Adrenal gland (tissue), 12 donors: ENCODE data around the gene SPTBN4. TPM values are rescaled to one million over a fixed set of nuclear protein-coding genes. Genes with fewer than 3 reads are reported as not detected.
"Not testable (repeated sequence)": the region's sequence is repeated elsewhere in the genome, so short reads cannot be mapped to it uniquely, and the experiment has no call there.

Experiments used
- DNase-seq, 7 donors: peaks; one replicate each; pipeline ENCODE4 v3.0.0-alpha.2; 2019 to 2020
- H3K27ac ChIP-seq, 5 donors: fragments of 200-600 bp; sonication (generic) in 4 of 5; 1 replicate in 3 of 5; 2 replicates in 2 of 5; pipeline versions ENCODE4 v1.5.1 to v1.8.0; 2016 to 2020; ENCODE audit warnings: mild to moderate bottlenecking in 1 of 5
- H3K27me3 ChIP-seq: fragments of 200-600 bp; 2 replicates; pipeline ENCODE4 v1.8.0; 2021
- H3K36me3 ChIP-seq, 2 donors: fragments of 200-600 bp; replicated peaks in 1 of 2; 1 replicate in 1 of 2; 2 replicates in 1 of 2; pipeline versions ENCODE4 v1.5.1 to v1.8.0; 2018 to 2022
- H3K4me1 ChIP-seq, 2 donors: fragments of 200-600 bp; replicated peaks in 1 of 2; 1 replicate in 1 of 2; 2 replicates in 1 of 2; pipeline versions ENCODE4 v1.5.1 to v1.8.0; 2018 to 2021
- H3K4me3 ChIP-seq, 4 donors: fragments of 200-600 bp; sonication (generic) in 3 of 4; one replicate each; pipeline ENCODE4 v1.5.1; 2016 to 2018
- H3K9me3 ChIP-seq, 3 donors: fragments of 200-600 bp; sonication (generic) in 1 of 3; replicated peaks in 1 of 3; 1 replicate in 2 of 3; 2 replicates in 1 of 3; pipeline versions ENCODE4 v1.5.1 to v1.8.0; 2016 to 2021
- POLR2A ChIP-seq, 2 donors: fragments of 450-650 bp; IDR thresholded peaks; one replicate each; pipeline ENCODE4 v1.6.1; 2017; ENCODE audit warnings: antibody characterized with exemption in 2 of 2, mild to moderate bottlenecking in 2 of 2, moderate library complexity in 1 of 2
- WGBS, 4 donors: extraction: QIAGEN DNeasy Blood & Tissue Kit in 2 of 4; methylation state at CpG; one replicate each; pipeline versions ENCODE4 v1.1.5 to v1.1.7; 2013 to 2017; 5-methylcytosine and 5-hydroxymethylcytosine counted together
- intact Hi-C, 2 donors: fragments of 100-400 bp; cut with DNase I; formaldehyde crosslinking; loops; one replicate each; pipeline versions ENCODE4 v1.14.1 to v1.15.0; 2022 to 2023
- polyA plus RNA-seq, 3 donors: library from polyadenylated mRNA; stranded (reverse); fragments of 200-250 nt in 2 of 3; fragments of 350-450 nt in 1 of 3; fragmentation: Illumina TruSeq in 1 of 3; extraction: RNeasy Lipid Tissue Mini Kit (QIAGEN cat#74804) in 1 of 3; gene quantifications; one replicate each; pipeline ENCODE4 v1.2.3, GENCODE V29; 2013 to 2014
- total RNA-seq, 9 donors: library from RNA; depleted of rRNA in 4 of 9; stranded (reverse); fragments of >200 nt in 4 of 9; fragments of 120-200 nt in 1 of 9; fragmentation: NEBNext Ultra II Directional in 1 of 9; extraction: Animal tissue kit (Norgen Biotek cat#: 25700) in 1 of 9; gene quantifications; one replicate each; pipeline versions ENCODE4 v1.1.0 to v1.2.4, GENCODE V29; 2013 to 2023
- TF ChIP-seq, protein P1 (sequence below), 6 experiments: fragments of 450-650 bp in 4 of 6; fragments of 200-600 bp in 2 of 6; sonication (generic) in 1 of 6; IDR thresholded peaks; 1 replicate in 5 of 6; 2 replicates in 1 of 6; pipeline versions ENCODE4 v1.5.1 to v1.8.0; 2016 to 2021; ENCODE audit warnings: antibody characterized with exemption in 6 of 6, mild to moderate bottlenecking in 2 of 6, moderate library complexity in 1 of 6
- donor health status: healthy with polysubstance abuse.
- donor health status: Bipolar disorder and iron deficiency.
- donor health status: DM: yes; HTN: yes; CAD: no.
- donor health status: DM: no; HTN: no; CAD: no.
- donor health status: DM: no; HTN: no; CAD: no.
- donor health status: DM: yes; HTN: yes; CAD: no.

Gene SPTBN4
- total and polyA plus RNA-seq, 12 donors, result 0.91 to 46.7 (median 3.3) TPM

DNA sequence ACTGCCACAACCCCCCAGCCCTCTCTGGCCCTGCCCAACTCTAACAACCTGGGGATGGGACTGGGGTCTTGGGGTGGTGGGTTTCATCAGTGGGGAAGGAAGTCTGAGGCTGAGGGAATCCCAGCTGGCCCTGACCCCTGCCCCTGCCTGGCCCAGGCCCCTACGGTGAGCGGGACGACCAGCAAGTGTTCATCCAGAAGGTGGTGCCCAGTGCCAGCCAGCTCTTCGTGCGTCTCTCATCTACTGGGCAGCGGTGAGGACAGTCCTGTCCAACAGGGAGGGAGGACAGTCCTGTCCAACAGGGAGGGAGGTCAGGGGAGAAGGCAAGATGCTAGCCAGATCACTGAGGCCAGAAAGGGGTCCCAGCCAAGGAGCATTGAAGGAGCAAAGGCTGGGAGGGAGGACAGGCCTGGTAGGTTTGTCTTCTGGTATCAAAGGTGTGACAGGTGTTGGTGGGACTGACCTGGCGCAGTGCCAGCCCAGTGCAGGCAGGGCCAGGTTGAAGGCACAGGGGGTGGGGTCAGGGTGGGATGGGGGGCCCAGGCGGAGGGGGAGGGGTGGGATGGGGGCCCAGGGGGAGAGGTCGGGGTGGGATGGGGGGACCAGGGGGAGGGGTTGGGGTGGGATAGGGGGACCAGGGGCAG is 122.2 kb downstream of the SPTBN4 start:
- intact Hi-C loops, result no loop called here
- no peak for DNase-seq
- TF ChIP-seq POLR2A (IDR thresholded peaks at IDR 0.05), result no peak
- TF ChIP-seq, protein P1, sequence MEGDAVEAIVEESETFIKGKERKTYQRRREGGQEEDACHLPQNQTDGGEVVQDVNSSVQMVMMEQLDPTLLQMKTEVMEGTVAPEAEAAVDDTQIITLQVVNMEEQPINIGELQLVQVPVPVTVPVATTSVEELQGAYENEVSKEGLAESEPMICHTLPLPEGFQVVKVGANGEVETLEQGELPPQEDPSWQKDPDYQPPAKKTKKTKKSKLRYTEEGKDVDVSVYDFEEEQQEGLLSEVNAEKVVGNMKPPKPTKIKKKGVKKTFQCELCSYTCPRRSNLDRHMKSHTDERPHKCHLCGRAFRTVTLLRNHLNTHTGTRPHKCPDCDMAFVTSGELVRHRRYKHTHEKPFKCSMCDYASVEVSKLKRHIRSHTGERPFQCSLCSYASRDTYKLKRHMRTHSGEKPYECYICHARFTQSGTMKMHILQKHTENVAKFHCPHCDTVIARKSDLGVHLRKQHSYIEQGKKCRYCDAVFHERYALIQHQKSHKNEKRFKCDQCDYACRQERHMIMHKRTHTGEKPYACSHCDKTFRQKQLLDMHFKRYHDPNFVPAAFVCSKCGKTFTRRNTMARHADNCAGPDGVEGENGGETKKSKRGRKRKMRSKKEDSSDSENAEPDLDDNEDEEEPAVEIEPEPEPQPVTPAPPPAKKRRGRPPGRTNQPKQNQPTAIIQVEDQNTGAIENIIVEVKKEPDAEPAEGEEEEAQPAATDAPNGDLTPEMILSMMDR (IDR thresholded peaks at IDR 0.05), result no peak
- WGBS, 4 donors, result 79 to 94% (median 88%) methylated on average over 5 to 9 of the region's 9 CpGs
- no peak overlapping the region for H3K27ac ChIP-seq
- H3K4me1 ChIP-seq, result no peaks in the 10 kb centered on the region
- no peaks in the 10 kb centered on the region for H3K36me3 ChIP-seq
- H3K27me3 ChIP-seq, result no peaks in the 10 kb centered on the region
- H3K4me3 ChIP-seq, result no peak overlapping the region
- no peaks in the 10 kb centered on the region for H3K9me3 ChIP-seq

DNA sequence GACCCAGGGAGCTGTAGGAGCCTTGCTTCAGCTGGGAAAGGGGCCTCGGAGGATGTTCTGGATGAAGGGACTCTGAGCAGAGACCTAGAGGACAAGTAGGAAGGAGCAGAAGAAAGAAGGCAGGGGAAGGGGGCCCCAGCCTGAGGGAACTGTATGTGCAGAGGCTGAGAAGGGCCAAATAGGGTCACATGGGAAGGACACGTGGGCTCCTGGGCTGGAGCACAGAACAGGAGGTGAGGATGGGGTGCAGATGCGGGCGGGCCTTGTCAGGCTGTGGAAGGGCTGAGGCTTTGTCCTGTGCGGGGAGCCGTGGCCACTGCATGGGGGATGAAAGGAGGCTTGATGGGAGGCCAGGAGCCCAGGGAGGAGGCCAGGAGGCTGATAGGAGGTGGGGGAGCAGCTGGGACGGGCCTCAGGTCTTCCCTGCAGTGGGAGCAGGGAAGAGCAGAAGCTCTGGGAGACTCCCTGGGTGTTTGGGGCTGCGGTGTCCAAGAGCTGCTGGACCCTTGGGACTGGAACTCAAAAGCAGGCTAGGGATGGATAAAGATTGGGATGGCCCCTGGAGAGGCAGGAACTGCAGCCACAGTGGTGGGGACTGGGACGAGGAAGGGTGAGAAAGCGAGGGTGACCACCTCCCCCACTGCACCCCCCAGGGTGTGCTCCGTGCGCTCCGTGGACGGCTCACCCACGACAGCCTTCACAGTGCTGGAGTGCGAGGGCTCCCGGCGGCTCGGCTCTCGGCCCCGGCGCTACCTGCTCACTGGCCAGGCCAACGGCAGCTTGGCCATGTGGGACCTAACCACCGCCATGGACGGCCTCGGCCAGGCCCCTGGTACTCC is 123.0 kb downstream of the SPTBN4 start:
- TF ChIP-seq, protein P1 (IDR thresholded peaks at IDR 0.05), result no peak
- no peak for TF ChIP-seq POLR2A (IDR thresholded peaks at IDR 0.05)

DNA sequence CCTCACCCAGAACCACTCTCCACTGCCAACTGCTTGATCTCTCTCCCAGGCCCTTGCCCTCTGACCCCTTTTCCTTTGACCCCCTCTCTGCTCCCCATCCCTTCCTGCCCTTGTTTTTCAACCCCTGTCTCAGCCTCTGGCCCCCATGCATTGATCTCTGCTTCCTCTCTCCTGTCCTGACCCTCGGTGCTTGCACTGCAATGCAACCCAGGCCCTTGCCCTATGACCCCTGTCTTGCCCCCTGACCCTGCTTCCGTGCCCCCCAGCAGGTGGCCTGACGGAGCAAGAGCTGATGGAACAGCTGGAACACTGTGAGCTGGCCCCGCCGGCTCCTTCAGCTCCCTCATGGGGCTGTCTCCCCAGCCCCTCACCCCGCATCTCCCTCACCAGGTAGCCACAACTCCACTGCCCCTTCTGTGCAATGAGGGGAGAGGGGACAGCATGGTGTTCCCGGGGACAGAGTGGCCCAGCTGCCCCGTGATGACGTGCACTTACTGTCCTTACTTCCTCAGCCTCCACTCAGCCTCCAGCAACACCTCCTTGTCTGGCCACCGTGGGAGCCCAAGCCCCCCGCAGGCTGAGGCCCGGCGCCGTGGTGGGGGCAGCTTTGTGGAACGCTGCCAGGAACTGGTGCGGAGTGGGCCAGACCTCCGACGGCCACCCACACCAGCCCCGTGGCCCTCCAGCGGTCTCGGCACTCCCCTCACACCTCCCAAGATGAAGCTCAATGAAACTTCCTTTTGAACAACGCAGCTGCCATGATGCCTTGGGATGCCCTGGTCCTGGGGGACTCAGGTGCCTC is 123.9 kb downstream of the SPTBN4 start:
- Histone ChIP-seq H3K27ac (no peak overlapping the region), H3K4me1 (no peaks in the 10 kb centered on the region), H3K9me3 (no peaks in the 10 kb centered on the region), H3K27me3 (no peaks in the 10 kb centered on the region), H3K4me3 (no peak overlapping the region), H3K36me3 (no peaks in the 10 kb centered on the region)
- TF ChIP-seq, protein P1 (IDR thresholded peaks at IDR 0.05), result no peak
- no peak for TF ChIP-seq POLR2A (IDR thresholded peaks at IDR 0.05)
- DNase-seq, result no peak
- intact Hi-C loops, result loop anchor here in 1 of 2 donors (10.0 kb wide), 1 partner anchor 126 kb away; the partner anchor contains the start of genes BLVRB and SPTBN4
- WGBS, 4 donors, result 71 to 84% (median 79%) methylated on average over 7 to 22 of the region's 22 CpGs

More for the DNA sequence above, 123.0 kb downstream of the SPTBN4 start:
- H3K27ac ChIP-seq, result no peak overlapping the region
- H3K9me3 ChIP-seq, result no peaks in the 10 kb centered on the region
- WGBS, 4 donors, result 93 to 95% (median 94%) methylated on average over 14 to 26 of the region's 26 CpGs
- intact Hi-C loops, result loop anchor here in 1 of 2 donors (10.0 kb wide), 1 partner anchor 125 kb away; the partner anchor contains the start of genes BLVRB and SPTBN4
- no peak overlapping the region for H3K4me3 ChIP-seq
- no peak for DNase-seq
- H3K36me3 ChIP-seq, result no peaks in the 10 kb centered on the region
- no peaks in the 10 kb centered on the region for H3K4me1 ChIP-seq
- no peaks in the 10 kb centered on the region for H3K27me3 ChIP-seq

DNA sequence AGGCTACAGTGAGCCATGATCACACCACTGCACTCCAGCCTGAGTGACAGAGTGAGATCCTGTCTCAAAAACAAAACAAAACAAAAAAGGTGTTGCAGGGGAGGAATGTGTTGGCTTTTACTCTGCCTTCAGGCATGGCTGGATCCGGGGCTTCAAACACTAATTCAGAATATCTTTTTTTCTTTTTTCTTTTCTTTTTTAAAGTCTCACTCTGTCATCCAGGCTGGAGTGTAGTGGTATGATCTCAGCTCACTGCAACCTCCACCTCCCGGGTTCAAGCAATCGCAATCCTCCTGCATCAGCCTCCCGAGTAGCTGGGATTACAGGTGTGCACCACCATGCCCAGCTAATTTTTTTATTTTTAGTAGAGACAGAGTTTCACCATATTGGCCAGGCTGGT is 124.9 kb downstream of the SPTBN4 start:
- not testable (repeated sequence) for DNase-seq, H3K4me3 ChIP-seq, H3K36me3 ChIP-seq, H3K27me3 ChIP-seq, H3K4me1 ChIP-seq, H3K9me3 ChIP-seq, H3K27ac ChIP-seq
- WGBS, 4 donors, result 85 to 95% (median 90%) methylated on average over 4 of the region's 4 CpGs
- intact Hi-C loops, result loop anchor here in 1 of 2 donors (10.0 kb wide), 1 partner anchor 127 kb away; the partner anchor contains the start of genes BLVRB and SPTBN4
